Psoas muscle (tissue), 8 donors: ENCODE data around the gene ZP1. TPM values are rescaled to one million over a fixed set of nuclear protein-coding genes. Genes with fewer than 3 reads are reported as not detected.

Source experiments
- ATAC-seq, 4 donors: fragments of 200-7000 bp; cut with Tn5 transposase; one replicate each; pipeline ENCODE4 v1.9.1; 2020; ENCODE audit warnings: moderate library complexity in 3 of 4, mild to moderate bottlenecking in 2 of 4
- DNase-seq, 2 donors: peaks; one replicate each; pipeline ENCODE4 v3.0.0-alpha.2; 2020
- H3K27ac ChIP-seq: fragments of 200-600 bp; one replicate; pipeline ENCODE4 v1.8.0; 2022
- H3K27me3 ChIP-seq, 3 donors: fragments of 200-600 bp in 1 of 3; one replicate each; pipeline versions ENCODE4 v1.6.1 to v1.8.0; 2013 to 2022; ENCODE audit warnings: low read length in 2 of 3, mild to moderate bottlenecking in 2 of 3, moderate library complexity in 1 of 3; ENCODE audit not compliant: insufficient read depth in 3 of 3
- H3K36me3 ChIP-seq, 2 donors: fragments of 200-600 bp in 1 of 2; one replicate each; pipeline versions ENCODE4 v1.6.1 to v1.8.0; 2013 to 2022; ENCODE audit warnings: low read depth in 1 of 2, mild to moderate bottlenecking in 1 of 2, moderate library complexity in 1 of 2; ENCODE audit not compliant: insufficient read depth in 1 of 2
- H3K4me1 ChIP-seq: fragments of 200-600 bp; one replicate; pipeline ENCODE4 v1.8.0; 2022
- H3K4me3 ChIP-seq: fragments of 200-600 bp; one replicate; pipeline ENCODE4 v1.8.0; 2022; ENCODE audit warnings: mild to moderate bottlenecking
- H3K9me3 ChIP-seq: fragments of 200-600 bp; one replicate; pipeline ENCODE4 v1.8.0; 2022
- CTCF ChIP-seq: fragments of 200-600 bp; IDR thresholded peaks from one replicate; pipeline ENCODE4 v1.8.0; 2022; ENCODE audit warnings: antibody characterized with exemption
- WGBS, 3 donors: extraction: QIAGEN DNeasy Blood & Tissue Kit; methylation state at CpG; one replicate each; pipeline versions ENCODE4 v1.1.6 to v1.1.7; 2013; 5-methylcytosine and 5-hydroxymethylcytosine counted together
- intact Hi-C, 2 donors: fragments of 100-400 bp; cut with DNase I; formaldehyde crosslinking; loops; one replicate each; pipeline versions ENCODE4 v1.11.0 to v1.14.2; 2022
- polyA plus RNA-seq, 3 donors: library from polyadenylated mRNA; stranded (reverse); fragments of 200-250 nt; gene quantifications; one replicate each; pipeline ENCODE4 v1.2.3, GENCODE V29; 2013
- total RNA-seq, 4 donors: library from RNA; stranded (reverse); fragmentation: NEBNext Ultra II Directional in 2 of 4; extraction: Animal tissue kit (Norgen Biotek cat#: 25700) in 2 of 4; gene quantifications; one replicate each; pipeline versions ENCODE4 v1.2.1 to v1.2.4, GENCODE V29; 2021 to 2023
- donor health status: healthy with polysubstance abuse.
- donor health status: DM: no; HTN: no; CAD: no; lungs with moderate emphysema.
- donor health status: Bipolar disorder and iron deficiency.
- donor health status: healthy.
- donor health status: DM: yes; HTN: yes; CAD: no.
- donor health status: DM: no; HTN: no; CAD: no.
- donor health status: DM: no; HTN: no; CAD: no.
- donor health status: DM: yes; HTN: yes; CAD: no.

Gene ZP1
- total and polyA plus RNA-seq, 7 donors: 0.18 to 0.52 (median 0.29) TPM; not detected in 3

- WGBS, 3 donors: 73 to 83% (median 76%) methylated on average over 5 of the region's 5 CpGs
- H3K27ac ChIP-seq: no peak overlapping the region
Observed at GRCh38 chr11:60825118-60825517, 42.2 kb upstream of the ZP1 start.

DNA sequence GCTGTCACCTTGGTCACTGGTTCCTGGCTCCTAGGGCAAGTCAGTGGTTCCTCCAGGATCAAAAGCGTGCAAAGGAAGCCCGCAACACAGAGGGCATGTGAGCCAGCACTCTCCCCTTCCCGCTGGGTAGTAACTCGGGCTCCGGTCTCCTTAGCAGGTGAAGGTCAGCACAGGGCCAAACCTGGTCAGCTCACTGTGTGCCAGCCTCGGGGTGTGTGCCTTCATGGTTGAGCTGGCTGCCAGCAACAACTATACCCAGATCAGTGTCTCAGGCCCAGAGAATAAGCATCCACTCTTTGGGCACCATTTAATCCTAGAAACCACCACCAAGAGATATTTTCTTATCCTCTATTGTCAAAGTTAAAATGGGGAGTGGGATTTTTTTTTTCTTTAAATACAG, 41.6 kb upstream of the ZP1 start:
- H3K4me3 ChIP-seq: no peak overlapping the region
- no peaks in the 10 kb centered on the region for H3K9me3 ChIP-seq
- H3K36me3 ChIP-seq: no peaks in the 10 kb centered on the region
- intact Hi-C loops: no loop called here
- DNase-seq (peak in 1 of 2 donors; percentile 23), ATAC-seq (no peak)
- 69 to 73% (median 71%) methylated on average over 6 of the region's 6 CpGs for WGBS, 3 donors
- H3K27ac ChIP-seq: no peak overlapping the region
- H3K27me3 ChIP-seq: no peaks in the 10 kb centered on the region
- TF ChIP-seq CTCF: no peak
- H3K4me1 ChIP-seq: peaks cover 1% of the 10 kb centered on the region

More at GRCh38 chr11:60825118-60825517, 42.2 kb upstream of the ZP1 start:
- Histone ChIP-seq H3K4me3 (no peak overlapping the region), H3K9me3 (no peaks in the 10 kb centered on the region), H3K27me3 (no peaks in the 10 kb centered on the region), H3K4me1 (no peaks in the 10 kb centered on the region), H3K36me3 (no peaks in the 10 kb centered on the region)
- ATAC-seq (no peak), DNase-seq (peak in 1 of 2 donors; percentile 1)
- TF ChIP-seq CTCF: no peak
- intact Hi-C loops: no loop called here

DNA sequence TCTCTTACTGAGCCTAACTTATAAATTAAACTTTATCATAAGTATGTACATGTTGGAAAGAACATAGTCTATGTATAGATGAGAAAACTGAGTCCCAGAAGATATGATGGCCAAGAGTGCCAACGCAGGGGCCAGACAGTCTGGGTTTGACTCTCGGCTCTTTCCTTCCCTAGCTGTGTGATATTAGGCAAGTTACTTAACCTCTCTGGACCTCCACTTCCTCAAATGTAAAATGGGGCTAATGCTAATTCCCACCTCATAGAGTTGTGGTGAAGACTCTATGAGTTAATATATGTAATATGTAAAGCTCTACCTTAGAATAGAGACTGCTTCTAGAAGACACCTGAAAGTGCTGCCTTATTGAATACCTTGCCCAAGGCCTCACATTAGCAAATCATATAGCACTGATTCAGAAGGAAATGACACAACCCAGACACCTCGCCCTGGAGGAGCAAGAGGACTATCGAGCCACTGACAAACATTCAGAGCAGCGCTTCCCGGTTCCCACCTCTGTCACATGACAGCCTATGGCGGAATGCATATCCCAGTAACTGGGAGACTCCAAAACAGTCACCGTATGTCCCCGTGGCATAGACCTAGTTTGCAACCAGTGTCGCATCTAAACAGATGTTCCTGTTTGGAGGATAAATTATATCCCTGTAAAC, 36.7 kb upstream of the ZP1 start:
- no peak overlapping the region for H3K27ac ChIP-seq
- no peak for TF ChIP-seq CTCF
- peaks cover 7% of the 10 kb centered on the region for H3K4me1 ChIP-seq
- DNase-seq (no peak), ATAC-seq (peak in 1 of 4 donors; percentile 53)
- no peaks in the 10 kb centered on the region for H3K27me3 ChIP-seq
- H3K9me3 ChIP-seq: no peaks in the 10 kb centered on the region
- 43 to 50% (median 45%) methylated on average over 10 of the region's 10 CpGs for WGBS, 3 donors
- no peak overlapping the region for H3K4me3 ChIP-seq
- intact Hi-C loops: loop anchor here (1.0 to 10.0 kb wide), 5 partner anchors 58 to 357 kb away; no protein-coding TSS in a partner anchor
- H3K36me3 ChIP-seq: no peaks in the 10 kb centered on the region

DNA sequence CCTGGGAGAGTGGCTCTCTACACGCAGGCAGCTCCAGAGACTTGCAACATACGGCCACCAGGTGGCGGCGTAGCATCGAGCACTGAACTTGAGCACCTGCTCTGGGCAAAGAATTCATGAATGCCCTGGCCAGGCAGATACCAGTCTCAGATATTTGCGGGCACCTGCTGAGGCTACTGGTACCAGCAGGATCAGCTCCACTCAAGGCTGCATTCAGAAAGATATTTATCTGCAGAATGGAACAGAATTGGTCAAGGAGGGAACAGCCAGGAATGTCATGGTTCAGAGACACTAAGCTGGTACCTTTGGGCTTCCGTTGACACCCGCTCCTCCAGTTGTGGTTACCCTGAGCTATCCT, 36.2 kb upstream of the ZP1 start:
- H3K4me3 ChIP-seq: no peak overlapping the region
- H3K27ac ChIP-seq: no peak overlapping the region
- peaks cover 7% of the 10 kb centered on the region for H3K4me1 ChIP-seq
- TF ChIP-seq CTCF: peak; percentile 98
- intact Hi-C loops: loop anchor here (1.0 to 10.0 kb wide), 5 partner anchors 58 to 356 kb away; no protein-coding TSS in a partner anchor
- no peaks in the 10 kb centered on the region for H3K9me3 ChIP-seq
- DNase-seq: peak; percentile 86 to 89
- 13 to 16% (median 14%) methylated on average over 8 of the region's 8 CpGs for WGBS, 3 donors
- peak; percentile 91 to 99 (median 98) for ATAC-seq
- no peaks in the 10 kb centered on the region for H3K36me3 ChIP-seq
- no peaks in the 10 kb centered on the region for H3K27me3 ChIP-seq
